GM10248 (cell line): Measurements from ENCODE around the gene FOXD4L3.
"Not testable (repeated sequence)": the region's sequence is repeated elsewhere in the genome, so short reads cannot be mapped to it uniquely, and the experiment has no call there.

Experiments
- CTCF ChIA-PET: fragments of 300-600 bp; sonication (Branson Sonifier 250); formaldehyde crosslinking; extraction: SDS; loops from one replicate; lab custom pipeline; 2021; ENCODE audit warnings: antibody characterized with exemption; lab: Yijun Ruan, JAX
- POLR2A ChIA-PET: fragments of 350-650 bp; sonication (Branson Sonifier 250); formaldehyde crosslinking; extraction: SDS; loops from one replicate; lab custom pipeline; 2020; ENCODE audit warnings: antibody characterized with exemption; lab: Yijun Ruan, JAX
- DNase-seq: peaks from one replicate; pipeline ENCODE4 v3.0.0; 2012; ENCODE audit errors: extremely low spot score

The FOXD4L3 gene

GRCh38 chr9:68302567-68302966, at the start of gene FOXD4L3:
FOXD4L3 (plus strand) TSS chr9:68302867; CDS start chr9:68302952, 85 bp downstream.
- DNase-seq, POLR2A ChIA-PET, CTCF ChIA-PET: not testable (repeated sequence)

GRCh38 chr9:68281041-68281440, 21.6 kb upstream of the FOXD4L3 start:
- CTCF ChIA-PET, DNase-seq, POLR2A ChIA-PET: not testable (repeated sequence)

GRCh38 chr9:68303771-68304170, 1.1 kb downstream of the FOXD4L3 start:
- POLR2A ChIA-PET, CTCF ChIA-PET, DNase-seq: not testable (repeated sequence)

GRCh38 chr9:68304212-68304611, 1.5 kb downstream of the FOXD4L3 start:
- CTCF ChIA-PET, POLR2A ChIA-PET: not testable (repeated sequence)

GRCh38 chr9:68304777-68305176, 2.1 kb downstream of the FOXD4L3 start:
- POLR2A ChIA-PET, CTCF ChIA-PET, DNase-seq: not testable (repeated sequence)

More at GRCh38 chr9:68304212-68304611, 1.5 kb downstream of the FOXD4L3 start:
- DNase-seq: not testable (repeated sequence)

- CTCF ChIA-PET, DNase-seq, POLR2A ChIA-PET: not testable (repeated sequence)
These were observed 3.1 kb downstream of the FOXD4L3 start for GRCh38 chr9:68305680-68306285.

- POLR2A ChIA-PET, DNase-seq, CTCF ChIA-PET: not testable (repeated sequence)
These were observed 3.8 kb downstream of the FOXD4L3 start for GRCh38 chr9:68306391-68306964.

- DNase-seq, CTCF ChIA-PET, POLR2A ChIA-PET: not testable (repeated sequence)
These were observed 4.5 kb downstream of the FOXD4L3 start for GRCh38 chr9:68307127-68307526.

GRCh38 chr9:68307654-68308053, 5.0 kb downstream of the FOXD4L3 start:
- DNase-seq, CTCF ChIA-PET, POLR2A ChIA-PET: not testable (repeated sequence)

- CTCF ChIA-PET, POLR2A ChIA-PET, DNase-seq: not testable (repeated sequence)
These were observed 8.5 kb downstream of the FOXD4L3 start for GRCh38 chr9:68311208-68311607.

- DNase-seq, CTCF ChIA-PET, POLR2A ChIA-PET: not testable (repeated sequence)
These were observed 15.5 kb downstream of the FOXD4L3 start for GRCh38 chr9:68318209-68318608.

- DNase-seq, POLR2A ChIA-PET, CTCF ChIA-PET: not testable (repeated sequence)
These were observed 21.1 kb downstream of the FOXD4L3 start for GRCh38 chr9:68323749-68324148.

GRCh38 chr9:68324518-68324917, 21.9 kb downstream of the FOXD4L3 start:
- CTCF ChIA-PET, POLR2A ChIA-PET, DNase-seq: not testable (repeated sequence)

GRCh38 chr9:68329106-68329505, 26.4 kb downstream of the FOXD4L3 start:
- DNase-seq, CTCF ChIA-PET: not testable (repeated sequence)

GRCh38 chr9:68330531-68331173, 28.0 kb downstream of the FOXD4L3 start:
- CTCF ChIA-PET, POLR2A ChIA-PET, DNase-seq: not testable (repeated sequence)

More at GRCh38 chr9:68329106-68329505, 26.4 kb downstream of the FOXD4L3 start:
- POLR2A ChIA-PET: not testable (repeated sequence)

- POLR2A ChIA-PET, CTCF ChIA-PET: not testable (repeated sequence)
These were observed 29.5 kb downstream of the FOXD4L3 start for GRCh38 chr9:68332122-68332521.

GRCh38 chr9:68335935-68336334, 33.3 kb downstream of the FOXD4L3 start:
- CTCF ChIA-PET, POLR2A ChIA-PET, DNase-seq: not testable (repeated sequence)

More at GRCh38 chr9:68332122-68332521, 29.5 kb downstream of the FOXD4L3 start:
- not testable (repeated sequence) for DNase-seq

GRCh38 chr9:68336639-68337339, 34.1 kb downstream of the FOXD4L3 start:
- CTCF ChIA-PET, POLR2A ChIA-PET, DNase-seq: not testable (repeated sequence)
